ENCODE results near the gene NXPH1.

DNA sequence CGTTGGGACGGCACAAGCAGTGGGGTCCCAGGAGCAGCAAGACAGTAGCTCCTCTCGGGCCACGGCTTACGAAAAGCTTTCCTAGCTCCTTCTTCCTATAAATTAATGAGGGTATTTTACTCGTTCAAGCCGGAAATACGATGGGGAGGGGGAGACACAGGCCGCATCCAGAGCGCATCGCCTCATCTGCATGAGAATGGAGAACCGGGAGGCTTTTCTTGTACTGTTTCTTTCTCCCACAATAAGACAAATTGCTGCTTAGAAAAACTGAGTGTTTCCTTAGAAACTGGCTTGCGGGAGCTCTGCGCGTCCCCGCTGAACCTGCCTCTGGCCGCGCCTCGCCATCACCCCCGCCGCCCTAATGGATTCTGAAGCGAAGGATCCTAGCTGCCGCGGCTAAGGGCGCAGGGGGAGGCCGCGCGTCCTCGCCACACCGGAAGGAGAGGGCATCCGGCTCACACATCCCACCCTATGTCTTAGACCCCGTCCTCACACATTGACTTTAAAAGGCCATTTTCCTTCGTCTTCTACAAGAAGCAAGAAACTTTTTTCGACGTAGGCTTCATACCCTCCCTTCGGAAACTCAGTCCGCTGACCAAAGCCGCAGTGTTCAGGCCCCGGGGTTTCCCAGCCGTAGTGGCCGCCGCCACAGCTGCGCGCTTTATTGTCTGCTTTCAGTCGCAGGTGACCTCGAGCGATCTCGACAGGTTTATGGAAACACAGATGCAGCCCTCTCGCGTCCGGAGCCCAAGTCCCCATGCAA is 8.8 kb downstream of the NXPH1 start:
- TF ChIP-seq POLR2A (IDR thresholded peaks at IDR 0.05) (no peak), EP300 (IDR thresholded peaks at IDR 0.05) (no peak)

Measured in sigmoid colon (tissue), 4 donors.